GM19351 (cell line): Measurements from ENCODE around the gene EDEM1.
"Not testable (repeated sequence)": the region's sequence is repeated elsewhere in the genome, so short reads cannot be mapped to it uniquely, and the experiment has no call there.

Experiments used
- ATAC-seq: cut with Tn5 transposase; IDR thresholded peaks from one replicate; pipeline ENCODE4 v1.9.1; 2021; ENCODE audit warnings: mild to moderate bottlenecking, moderate library complexity; ENCODE audit not compliant: unreplicated experiment

EDEM1 gene

DNA sequence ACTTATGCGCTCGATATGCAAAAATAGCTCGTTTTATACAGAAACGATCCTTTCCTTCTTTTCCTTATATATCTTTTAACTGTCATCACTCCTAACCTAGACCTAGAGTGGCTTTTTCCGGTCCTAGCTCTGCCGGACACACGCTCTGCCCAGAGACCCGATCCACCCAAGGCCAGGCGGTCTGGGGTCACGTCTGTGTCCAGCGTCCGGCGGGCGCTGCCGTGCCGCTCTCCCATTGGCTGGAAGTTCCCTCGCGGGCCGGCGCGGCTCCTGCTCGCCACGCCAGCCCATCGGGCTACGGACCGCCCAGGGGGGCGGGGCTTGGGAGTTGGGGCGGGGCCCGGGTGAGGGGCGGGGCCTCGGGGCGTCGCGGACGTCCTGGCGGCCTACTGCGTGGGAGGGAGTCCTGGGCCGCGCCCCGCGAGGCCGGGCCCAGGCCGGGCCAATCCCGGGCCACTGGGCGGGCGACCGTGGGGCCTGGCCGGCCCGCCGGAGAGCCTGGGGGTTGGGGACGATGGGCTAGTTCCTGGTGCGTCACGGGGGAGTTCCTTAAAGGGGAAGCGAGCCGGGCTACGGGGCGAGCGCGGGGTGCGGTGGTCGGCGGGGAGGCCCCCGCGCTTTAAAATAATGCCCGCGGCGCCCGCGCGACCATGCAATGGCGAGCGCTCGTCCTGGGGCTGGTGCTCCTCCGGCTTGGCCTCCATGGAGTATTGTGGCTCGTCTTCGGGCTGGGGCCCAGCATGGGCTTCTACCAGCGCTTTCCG lies at the start of gene EDEM1:
TSS of gene EDEM1 (plus strand) at position 552 of the 764 bp plus-strand sequence. CDS start at position 651, 99 bp downstream.
- ATAC-seq, result peak; percentile 71

DNA sequence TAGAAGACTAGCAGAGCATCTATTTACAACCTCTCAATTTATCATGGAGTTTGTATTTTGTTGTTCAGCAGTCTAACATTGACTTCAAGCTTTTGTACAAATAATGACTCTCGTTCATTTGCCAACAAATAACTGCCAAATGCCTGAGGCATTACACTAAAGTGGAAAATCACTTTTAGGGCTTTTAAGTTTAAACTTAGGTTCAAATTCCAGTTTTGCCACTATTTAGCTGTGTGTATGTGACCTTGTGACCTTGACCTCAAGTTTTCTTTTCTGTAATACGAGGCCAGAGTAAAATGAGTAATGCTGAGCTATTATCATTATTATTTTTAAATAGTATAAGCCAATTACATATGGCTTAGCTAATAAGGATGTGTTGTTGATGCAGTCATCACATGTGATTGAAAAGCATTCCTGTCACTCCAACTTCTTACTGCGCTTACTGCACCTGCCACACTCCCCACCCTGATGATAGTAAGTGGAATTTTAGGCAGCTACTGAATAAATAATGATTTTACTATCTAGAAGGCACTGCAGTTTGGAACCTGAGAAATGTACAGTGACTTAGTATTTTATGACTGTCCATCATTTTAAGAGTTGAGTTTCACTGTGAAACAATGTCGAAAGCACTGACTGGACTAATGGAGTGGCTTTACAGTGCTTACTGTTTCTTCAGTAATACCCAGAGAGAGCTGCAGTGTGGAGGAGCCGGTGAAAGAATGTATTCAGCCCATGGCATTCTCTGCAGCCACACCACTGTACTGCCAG lies 49.1 kb upstream of the EDEM1 start:
- peak; percentile 24 for ATAC-seq

DNA sequence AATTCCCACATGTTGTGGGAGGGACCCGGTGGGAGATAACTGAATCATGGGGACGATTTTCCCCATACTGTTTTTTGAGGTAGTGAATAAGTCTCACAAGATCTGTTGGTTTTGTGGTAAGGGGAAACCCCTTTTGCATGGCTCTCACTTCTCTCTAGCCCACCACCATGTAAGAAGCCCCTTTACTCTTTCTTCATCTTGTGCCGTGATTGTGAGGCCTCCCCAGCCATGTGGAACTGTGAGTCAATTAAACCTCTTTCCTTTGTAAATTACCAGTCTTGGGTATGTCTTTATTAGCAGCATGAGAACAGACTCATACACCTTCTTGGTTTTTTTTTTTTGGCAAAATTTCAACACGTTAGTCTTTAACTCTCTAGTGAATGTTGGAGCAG lies 47.3 kb upstream of the EDEM1 start:
- peak; percentile 31 for ATAC-seq

DNA sequence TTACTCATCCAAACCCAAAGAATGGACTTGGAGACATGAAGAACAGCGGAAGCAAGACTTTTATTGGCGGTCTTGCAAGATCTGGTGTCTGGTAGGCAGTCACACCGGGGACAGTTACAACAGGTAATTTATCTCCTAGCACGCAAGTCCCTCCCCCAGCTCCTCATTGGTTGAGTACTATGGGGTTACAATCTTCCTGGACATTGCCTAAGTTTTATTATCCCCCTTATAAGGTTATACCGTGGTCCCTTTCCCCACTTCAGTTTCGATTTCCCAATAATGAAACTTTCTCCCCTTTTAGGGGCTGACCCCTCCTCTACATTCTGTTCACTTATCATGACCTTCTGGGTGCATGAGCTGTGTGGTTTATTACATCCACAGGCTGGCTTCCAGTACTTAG lies 46.7 kb upstream of the EDEM1 start:
- ATAC-seq, result no peak

DNA sequence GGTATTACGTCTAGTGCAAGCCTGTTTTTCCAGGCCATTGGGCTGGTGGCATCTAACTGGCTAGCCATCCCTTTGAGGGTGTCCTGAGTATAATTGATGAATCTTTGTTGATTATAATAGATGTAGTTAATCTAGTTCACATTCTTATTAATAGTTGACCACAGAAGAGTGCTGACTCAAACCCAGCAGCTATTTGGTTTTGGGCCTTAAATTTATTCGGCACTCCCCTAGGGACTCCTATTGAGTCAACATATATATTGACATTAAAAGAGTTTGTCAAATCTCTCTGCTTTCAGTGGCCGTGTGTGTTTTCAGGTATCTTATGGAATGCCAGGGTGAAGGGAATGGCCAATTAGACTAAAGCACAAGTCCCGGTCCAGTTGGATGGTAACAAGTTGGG lies 45.7 kb upstream of the EDEM1 start:
- no peak for ATAC-seq

DNA sequence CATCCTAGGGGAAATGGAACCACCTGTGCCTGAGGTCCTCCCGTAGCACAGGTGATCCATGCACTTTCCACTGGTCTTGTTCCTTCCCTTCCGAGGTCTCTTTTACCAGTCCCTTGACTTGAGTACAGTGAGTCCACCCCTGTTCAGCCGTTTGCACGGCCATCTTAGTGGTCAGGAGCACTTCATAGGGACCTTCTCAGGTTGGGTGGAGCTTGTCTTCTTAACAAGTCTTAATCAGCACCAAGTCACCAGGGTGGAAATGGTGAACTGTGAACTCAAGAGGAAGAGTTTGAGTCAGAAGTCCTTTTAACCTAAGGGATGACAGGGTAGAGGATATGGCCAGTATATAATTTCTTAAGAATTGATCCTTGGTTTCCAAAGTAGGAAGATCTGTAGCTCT lies 44.0 kb upstream of the EDEM1 start:
- ATAC-seq, result no peak

DNA sequence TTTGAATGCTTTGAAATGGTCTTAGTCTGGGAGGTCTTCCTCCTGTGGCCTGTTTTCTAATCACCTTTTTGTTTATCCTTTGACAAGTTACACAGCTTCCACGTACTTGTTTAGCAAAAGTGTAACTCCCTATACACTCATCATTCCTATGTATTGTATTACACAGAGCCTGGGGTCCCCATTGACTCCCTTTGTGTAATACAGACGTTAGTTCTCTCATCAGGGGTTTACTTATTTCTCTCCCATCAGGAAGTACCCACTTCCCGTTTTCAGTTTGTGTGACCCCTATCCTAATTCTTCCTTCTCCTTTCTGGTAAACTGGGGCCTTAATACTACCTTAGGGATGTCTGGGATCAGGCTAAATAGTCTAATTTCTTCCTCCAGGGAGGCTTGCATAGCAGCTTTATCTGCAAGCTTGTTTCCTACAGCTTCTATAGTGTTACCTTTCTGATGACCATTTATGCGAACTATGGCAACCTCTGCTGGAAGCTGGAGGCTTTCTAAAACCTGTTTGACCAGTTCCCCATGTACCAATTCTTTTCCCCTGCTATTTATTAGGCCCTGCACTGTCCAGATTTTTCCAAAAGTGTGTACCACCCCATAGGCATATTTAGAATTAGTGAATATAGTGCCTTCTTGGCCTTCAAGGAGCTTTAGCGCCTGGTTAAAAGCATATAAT lies 43.1 kb upstream of the EDEM1 start:
- ATAC-seq, result no peak

- ATAC-seq, result no peak
These were observed 42.4 kb upstream of the EDEM1 start for GRCh38 chr3:5145120-5145519.

- ATAC-seq, result not testable (repeated sequence)
These were observed 40.4 kb upstream of the EDEM1 start for GRCh38 chr3:5147152-5147551.

DNA sequence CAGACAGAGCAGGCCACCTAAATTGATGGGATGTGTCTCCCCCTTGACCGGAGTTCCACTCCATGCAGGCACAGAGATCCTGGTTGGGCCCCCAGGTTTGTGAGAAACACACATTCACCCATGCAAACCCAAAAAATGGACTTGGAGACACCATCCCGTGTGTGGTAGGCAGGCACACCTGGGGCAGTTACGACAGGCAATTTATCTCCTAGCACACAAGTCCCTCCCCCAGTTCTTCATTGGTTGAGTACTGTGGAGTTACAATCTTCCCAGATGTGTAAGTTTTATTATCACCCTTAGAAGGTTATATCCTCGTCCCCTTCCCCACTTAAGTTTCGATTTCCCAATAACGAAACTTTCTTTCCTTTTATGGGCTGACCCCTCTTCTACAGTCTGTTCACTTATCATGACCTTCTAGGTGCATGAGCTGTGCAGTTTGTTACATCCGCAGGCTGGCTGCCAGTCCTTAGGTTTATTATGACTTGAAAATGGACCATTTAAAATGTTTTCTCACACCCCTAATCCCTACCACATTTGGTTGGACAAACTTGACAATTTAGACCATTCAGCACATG lies 38.1 kb upstream of the EDEM1 start:
- no peak for ATAC-seq

DNA sequence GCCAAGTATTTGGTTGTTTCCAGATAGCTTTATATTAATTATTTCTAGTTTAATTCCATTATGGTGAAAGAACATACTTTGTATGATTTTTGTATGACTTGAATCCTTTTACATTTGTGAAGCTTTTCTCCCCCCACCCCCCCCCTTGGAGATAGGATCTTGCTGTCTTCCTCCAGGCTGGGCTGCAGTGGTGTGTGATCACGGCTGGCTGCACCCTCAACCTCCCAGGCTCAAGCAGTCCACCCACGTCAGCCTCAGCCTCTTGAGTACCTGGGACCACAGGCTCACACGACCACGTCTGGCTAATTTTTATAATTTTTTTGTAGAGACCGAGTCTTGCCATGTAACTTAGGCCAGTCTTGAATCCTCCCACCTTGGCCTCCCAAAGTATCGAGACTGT lies 35.9 kb upstream of the EDEM1 start:
- peak; percentile 62 for ATAC-seq

- no peak for ATAC-seq
These were observed 34.4 kb upstream of the EDEM1 start for GRCh38 chr3:5153074-5153473.

- ATAC-seq, result no peak
These were observed 32.3 kb upstream of the EDEM1 start for GRCh38 chr3:5155241-5155640.

DNA sequence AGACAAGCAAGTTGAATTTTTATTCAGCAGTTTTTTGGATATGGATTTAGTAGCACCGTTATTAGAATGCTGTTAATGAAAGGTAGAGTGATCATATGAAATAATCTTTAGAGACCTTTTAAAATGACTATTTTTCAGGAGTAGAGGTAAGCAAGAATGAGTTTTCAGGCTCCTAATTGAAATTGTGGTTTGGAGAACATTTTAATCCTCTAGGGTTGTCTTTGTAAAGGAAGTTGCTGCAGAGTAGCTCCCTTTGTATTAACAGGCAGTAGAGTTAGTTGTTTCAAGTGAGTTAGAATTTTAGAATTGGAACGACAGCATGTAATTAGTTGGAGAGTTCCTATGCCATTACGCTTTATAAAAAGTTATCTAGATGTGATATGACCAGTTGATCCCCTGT lies 27.2 kb upstream of the EDEM1 start:
- ATAC-seq, result no peak

GRCh38 chr3:5160940-5161858 lies 26.3 kb upstream of the EDEM1 start:
- peak; percentile 33 for ATAC-seq

DNA sequence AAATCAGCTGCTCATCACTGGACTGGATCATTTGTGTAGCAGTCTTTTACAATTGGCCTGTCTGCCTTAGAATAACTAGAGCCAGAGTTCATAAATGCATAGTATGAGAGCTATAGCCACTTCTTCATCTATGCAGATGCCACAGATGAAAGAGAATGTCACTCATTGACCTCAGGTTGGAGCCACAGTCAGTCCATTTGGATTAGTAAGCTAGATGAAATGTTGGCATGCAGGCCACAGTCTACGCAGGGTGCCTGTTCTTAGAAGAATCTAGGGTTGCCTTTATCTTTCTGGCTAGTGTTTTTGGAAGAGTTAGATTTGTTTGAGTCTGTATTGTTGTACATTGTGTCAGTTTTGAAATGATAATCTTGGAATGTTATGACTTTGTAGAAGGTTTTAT lies 25.4 kb upstream of the EDEM1 start:
- no peak for ATAC-seq

DNA sequence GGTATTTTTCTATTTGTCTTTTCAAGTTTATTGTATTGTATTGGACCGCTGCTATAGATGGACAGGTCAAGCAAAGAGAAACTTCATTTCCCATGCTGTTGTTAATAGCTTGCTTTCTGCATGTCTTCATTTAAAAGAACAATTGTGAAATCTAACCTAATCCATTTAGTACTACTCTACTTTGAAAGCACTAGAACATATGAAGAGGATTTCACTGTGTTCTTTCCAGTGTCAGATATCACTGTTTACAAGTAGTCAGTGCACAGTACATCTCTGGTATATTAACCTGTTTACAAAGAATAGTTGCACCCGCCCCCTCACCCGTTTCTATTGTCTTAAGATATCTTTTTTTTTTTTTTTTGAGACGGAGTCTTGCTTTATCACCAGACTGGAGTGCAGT lies 21.8 kb upstream of the EDEM1 start:
- ATAC-seq, result no peak

GRCh38 chr3:5166846-5167245 lies 20.7 kb upstream of the EDEM1 start:
- ATAC-seq, result no peak

DNA sequence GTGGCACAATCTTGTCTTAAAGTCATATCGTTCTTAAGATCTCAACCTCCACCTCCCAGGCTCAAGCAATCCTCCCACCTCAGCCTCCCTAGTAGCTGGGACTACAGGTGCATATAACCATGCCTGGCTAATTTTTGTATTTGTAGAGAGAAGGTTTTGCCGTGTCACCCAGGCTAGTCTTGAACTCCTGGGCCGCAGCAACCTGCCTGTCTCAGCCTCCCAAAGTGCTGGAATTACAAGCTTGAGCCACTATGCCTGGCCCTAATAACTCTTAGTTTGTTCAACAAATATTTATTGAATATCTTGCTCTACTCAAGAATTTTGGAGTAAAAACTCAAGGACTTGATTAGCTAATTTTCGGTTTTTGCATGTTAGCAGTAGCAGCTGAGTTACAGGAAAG lies 19.4 kb upstream of the EDEM1 start:
- no peak for ATAC-seq

DNA sequence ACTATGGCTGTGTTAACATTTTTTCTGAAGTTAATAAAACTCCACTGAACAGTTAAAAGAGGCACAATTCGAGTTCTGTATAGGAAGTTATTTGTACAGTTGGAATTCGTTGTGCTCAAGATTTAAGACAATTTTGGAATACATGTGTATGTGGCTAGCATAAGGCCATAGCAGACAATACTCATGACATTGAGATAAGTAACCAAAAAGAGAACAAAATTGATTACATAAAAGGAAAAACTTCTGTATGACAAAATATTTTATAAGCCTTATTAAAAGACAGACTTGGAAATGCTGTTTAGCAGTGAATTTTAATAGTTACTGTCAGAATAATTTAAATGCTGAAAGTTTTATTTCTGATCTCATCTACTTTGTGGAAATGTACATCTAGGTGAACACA lies 17.7 kb upstream of the EDEM1 start:
- ATAC-seq, result no peak
